ENCODE results near the gene TMEM184A.

The TMEM184A gene

GRCh38 chr7:1539181-1539881 is 16.7 kb downstream of the TMEM184A start:
- no peak for DNase-seq (ENCODE audit: low read depth)

GRCh38 chr7:1538544-1539180 is 17.3 kb downstream of the TMEM184A start:
- no peak for DNase-seq (ENCODE audit: low read depth)

- no peak for DNase-seq (ENCODE audit: low read depth)
Measured at GRCh38 chr7:1537535-1538412, 18.2 kb downstream of the TMEM184A start.

GRCh38 chr7:1536743-1537534 is 19.1 kb downstream of the TMEM184A start:
- no peak for DNase-seq (ENCODE audit: low read depth)

- no peak for DNase-seq (ENCODE audit: low read depth)
Measured at GRCh38 chr7:1536455-1536742, 19.6 kb downstream of the TMEM184A start.

GRCh38 chr7:1535701-1536454 is 20.1 kb downstream of the TMEM184A start:
- DNase-seq (ENCODE audit: low read depth) = no peak

GRCh38 chr7:1535100-1535458 is 20.9 kb downstream of the TMEM184A start:
- no peak for DNase-seq (ENCODE audit: low read depth)

GRCh38 chr7:1534330-1535099 is 21.5 kb downstream of the TMEM184A start:
- DNase-seq (ENCODE audit: low read depth) = no peak

- DNase-seq (ENCODE audit: low read depth) = no peak
Measured at GRCh38 chr7:1533547-1534329, 22.3 kb downstream of the TMEM184A start.

- no peak for DNase-seq (ENCODE audit: low read depth)
Measured at GRCh38 chr7:1533255-1533546, 22.8 kb downstream of the TMEM184A start.

- DNase-seq (ENCODE audit: low read depth) = peak; percentile 49
Measured at GRCh38 chr7:1532456-1533254, 23.4 kb downstream of the TMEM184A start.

GRCh38 chr7:1531979-1532455 is 24.0 kb downstream of the TMEM184A start:
- DNase-seq (ENCODE audit: low read depth) = no peak

GRCh38 chr7:1531263-1531978 is 24.6 kb downstream of the TMEM184A start:
- DNase-seq (ENCODE audit: low read depth) = peak; percentile 46

- DNase-seq (ENCODE audit: low read depth) = no peak
Measured at GRCh38 chr7:1530946-1531262, 25.1 kb downstream of the TMEM184A start.

GRCh38 chr7:1529383-1530116 is 26.5 kb downstream of the TMEM184A start:
- no peak for DNase-seq (ENCODE audit: low read depth)

- DNase-seq (ENCODE audit: low read depth) = no peak
Measured at GRCh38 chr7:1526271-1526754, 29.7 kb downstream of the TMEM184A start.

- DNase-seq (ENCODE audit: low read depth) = no peak
Measured at GRCh38 chr7:1525409-1525808, 30.6 kb downstream of the TMEM184A start.

- DNase-seq (ENCODE audit: low read depth) = no peak
Measured at GRCh38 chr7:1523844-1524243, 32.2 kb downstream of the TMEM184A start.
